NOMO-1 treated with dmso at 0.1 percent for 144 hours (cell line): ENCODE measurements around the gene PNMT.

Source experiments
- DNase-seq: peaks from one replicate; lab custom pipeline; 2025; ENCODE audit not compliant: unreplicated experiment; lab: John Stamatoyannopoulos, UW

PNMT gene

GRCh38 chr17:39652587-39653315 lies 15.5 kb upstream of the PNMT start:
- no peak for DNase-seq

- DNase-seq, result no peak
These were observed 15.0 kb upstream of the PNMT start for GRCh38 chr17:39653316-39653661.

GRCh38 chr17:39653662-39654331 lies 14.5 kb upstream of the PNMT start:
- peak; percentile 13 for DNase-seq

- no peak for DNase-seq
These were observed 13.1 kb upstream of the PNMT start for GRCh38 chr17:39655105-39655504.

- no peak for DNase-seq
These were observed 9.9 kb upstream of the PNMT start for GRCh38 chr17:39658346-39658745.

GRCh38 chr17:39658760-39659159 lies 9.5 kb upstream of the PNMT start:
- no peak for DNase-seq

- DNase-seq, result peak; percentile 14
These were observed 8.8 kb upstream of the PNMT start for GRCh38 chr17:39659279-39660010.

- DNase-seq, result no peak
These were observed 8.3 kb upstream of the PNMT start for GRCh38 chr17:39660011-39660360.

GRCh38 chr17:39660397-39661385 lies 7.6 kb upstream of the PNMT start:
- DNase-seq, result no peak

GRCh38 chr17:39661744-39662541 lies 6.3 kb upstream of the PNMT start:
- DNase-seq, result no peak

- no peak for DNase-seq
These were observed 5.5 kb upstream of the PNMT start for GRCh38 chr17:39662551-39663339.

GRCh38 chr17:39663340-39663687 lies 4.9 kb upstream of the PNMT start:
- no peak for DNase-seq

- no peak for DNase-seq
These were observed 4.3 kb upstream of the PNMT start for GRCh38 chr17:39663688-39664580.

GRCh38 chr17:39664581-39665561 lies 3.4 kb upstream of the PNMT start, which contains the start of gene TCAP:
Gene TCAP (plus strand): TSS chr17:39665349. CDS start chr17:39665360, 11 bp downstream.
- DNase-seq, result no peak

GRCh38 chr17:39665642-39666224 lies 2.5 kb upstream of the PNMT start:
- DNase-seq, result no peak

- no peak for DNase-seq
These were observed 2.0 kb upstream of the PNMT start for GRCh38 chr17:39666231-39666600.
